AG04450 (cell line): ENCODE data around the gene CEACAM19. TPM values are rescaled to one million over a fixed set of nuclear protein-coding genes. Genes with fewer than 3 reads are reported as not detected.
A peak's percentile ranks its signal among the peaks of the same experiment; 100 is the strongest.

Source experiments
- CTCF ChIA-PET: fragments of 300-600, 350-600 bp; formaldehyde crosslinking; extraction: SDS; loops from one replicate; lab custom pipeline; 2022; ENCODE audit warnings: antibody characterized with exemption, inconsistent platforms; lab: Charles Lee
- POLR2A ChIA-PET: fragments of 350-600 bp; formaldehyde crosslinking; extraction: SDS; loops from one replicate; lab custom pipeline; 2021; ENCODE audit warnings: antibody characterized with exemption, inconsistent platforms; lab: Yijun Ruan, JAX
- DNase-seq: peaks from one replicate; pipeline ENCODE4 v3.0.0-alpha.2; 2011; ENCODE audit warnings: low read depth, low spot score
- H3K27ac ChIP-seq: one replicate; pipeline ENCODE4 v1.5.1; 2012; ENCODE audit warnings: low read depth, low read length, control low read depth
- H3K27me3 ChIP-seq: one replicate; pipeline ENCODE4 v1.6.0; 2012; ENCODE audit warnings: low read length; ENCODE audit not compliant: control insufficient read depth, insufficient read depth
- H3K4me3 ChIP-seq: 2 replicates; pipeline ENCODE4 v1.5.1; 2011; ENCODE audit warnings: mild to moderate bottlenecking, low read depth, low read length, control low read depth
- H3K9me3 ChIP-seq: 2 replicates; pipeline ENCODE4 v1.5.1; 2012; ENCODE audit warnings: low read length; ENCODE audit not compliant: control insufficient read depth, insufficient read depth
- CTCF ChIP-seq: IDR thresholded peaks from 2 replicates; pipeline ENCODE4 v1.5.1; 2011; ENCODE audit warnings: low read depth, low read length, control low read depth, inconsistent platforms
- polyA plus RNA-seq: library from polyadenylated mRNA; depleted of rRNA; stranded (reverse); fragments of >200 nt; gene quantifications from 2 replicates; pipeline ENCODE4 v1.2.3, GENCODE V29; 2011

Gene CEACAM19
- polyA plus RNA-seq, 1 experiment = 11.3 TPM

GRCh38 chr19:44645407-44646048 lies 25.8 kb upstream of the CEACAM19 start:
- no peak overlapping the region for H3K27ac ChIP-seq
- peak overlapping the region; percentile 65 for H3K4me3 ChIP-seq
- no peaks in the 10 kb centered on the region; the same call in 1 of the 2 replicates for H3K9me3 ChIP-seq
- TF ChIP-seq CTCF = no peak
- POLR2A ChIA-PET = interaction anchor here (2.4 kb wide), 1 partner anchor 19 kb away, joined by 8 read pairs; no protein-coding TSS in a partner anchor
- CTCF ChIA-PET = interaction anchor here (2.9 kb wide), 1 partner anchor 12 kb away, joined by 9 read pairs; no protein-coding TSS in a partner anchor
- no peak for DNase-seq
- no peaks in the 10 kb centered on the region for H3K27me3 ChIP-seq

- Histone ChIP-seq H3K9me3 (no peaks in the 10 kb centered on the region; the same call in 1 of the 2 replicates), H3K4me3 (peak overlapping the region; percentile 65), H3K27me3 (no peaks in the 10 kb centered on the region), H3K27ac (no peak overlapping the region)
- TF ChIP-seq CTCF = no peak
- no peak for DNase-seq
- ChIA-PET POLR2A (interaction anchor here (2.4 kb wide), 1 partner anchor 20 kb away, joined by 8 read pairs; no protein-coding TSS in a partner anchor), CTCF (interaction anchor here (2.9 kb wide), 1 partner anchor 11 kb away, joined by 9 read pairs; no protein-coding TSS in a partner anchor)
These were observed 25.2 kb upstream of the CEACAM19 start for GRCh38 chr19:44646049-44646416.

- Histone ChIP-seq H3K27me3 (no peaks in the 10 kb centered on the region), H3K4me3 (peak overlapping the region; percentile 34), H3K9me3 (no peaks in the 10 kb centered on the region; the same call in 1 of the 2 replicates), H3K27ac (no peak overlapping the region)
- no peak for TF ChIP-seq CTCF
- ChIA-PET CTCF (interaction anchor here (1.5 kb wide), 1 partner anchor 67 kb away, joined by 3 read pairs; no protein-coding TSS in a partner anchor), POLR2A (interaction anchor here (0.7 to 2.2 kb wide), 2 partner anchors 44 to 592 kb away, joined by 3 to 7 read pairs; no protein-coding TSS in a partner anchor)
- DNase-seq = no peak
These were observed 24.1 kb upstream of the CEACAM19 start for GRCh38 chr19:44647144-44647543.

GRCh38 chr19:44648631-44649251 lies 22.5 kb upstream of the CEACAM19 start:
- Histone ChIP-seq H3K27me3 (no peaks in the 10 kb centered on the region), H3K4me3 (no peak overlapping the region), H3K27ac (peak overlapping the region; percentile 11), H3K9me3 (no peaks in the 10 kb centered on the region; the same call in 1 of the 2 replicates)
- CTCF ChIA-PET = interaction anchor here (1.0 to 3.2 kb wide), 5 partner anchors 8 to 136 kb away, joined by 3 to 15 read pairs (median 3); no protein-coding TSS in a partner anchor
- DNase-seq = no peak
- POLR2A ChIA-PET = interaction anchor here (0.7 to 2.2 kb wide), 5 partner anchors 16 to 70 kb away, joined by 3 to 7 read pairs (median 4); no protein-coding TSS in a partner anchor
- no peak for TF ChIP-seq CTCF
